Measurements from ENCODE around the gene SIGLEC1.

The SIGLEC1 gene

GRCh38 chr20:3727401-3728021 is 15.1 kb upstream of the SIGLEC1 start:
- DNase-seq: no peak

GRCh38 chr20:3724356-3724755 is 12.0 kb upstream of the SIGLEC1 start:
- no peak for DNase-seq

- no peak for DNase-seq
Measured at GRCh38 chr20:3723284-3723683, 10.9 kb upstream of the SIGLEC1 start.

GRCh38 chr20:3721912-3722311 is 9.5 kb upstream of the SIGLEC1 start:
- no peak for DNase-seq

- DNase-seq: no peak
Measured at GRCh38 chr20:3720626-3721025, 8.2 kb upstream of the SIGLEC1 start.

- no peak for DNase-seq
Measured at GRCh38 chr20:3720068-3720467, 7.7 kb upstream of the SIGLEC1 start.

- no peak for DNase-seq
Measured at GRCh38 chr20:3719046-3719445, 6.6 kb upstream of the SIGLEC1 start.

GRCh38 chr20:3716195-3716834 is 3.9 kb upstream of the SIGLEC1 start:
- no peak for DNase-seq

GRCh38 chr20:3714092-3714491 is 1.7 kb upstream of the SIGLEC1 start:
- DNase-seq: no peak

GRCh38 chr20:3711484-3711941 is 887 bp downstream of the SIGLEC1 start:
- no peak for DNase-seq

GRCh38 chr20:3710703-3711483 is 1.5 kb downstream of the SIGLEC1 start:
- peak; percentile 82 for DNase-seq

- DNase-seq: no peak
Measured at GRCh38 chr20:3710011-3710466, 2.4 kb downstream of the SIGLEC1 start.

- DNase-seq: no peak
Measured at GRCh38 chr20:3707508-3707899, 4.9 kb downstream of the SIGLEC1 start.

GRCh38 chr20:3706774-3707507 is 5.5 kb downstream of the SIGLEC1 start:
- DNase-seq: no peak

GRCh38 chr20:3705970-3706739 is 6.2 kb downstream of the SIGLEC1 start:
- no peak for DNase-seq

GRCh38 chr20:3705491-3705969 is 6.9 kb downstream of the SIGLEC1 start:
- DNase-seq: no peak

GRCh38 chr20:3704087-3704486 is 8.3 kb downstream of the SIGLEC1 start:
- DNase-seq: no peak

- DNase-seq: no peak
Measured at GRCh38 chr20:3702611-3703391, 9.6 kb downstream of the SIGLEC1 start.

- no peak for DNase-seq
Measured at GRCh38 chr20:3701061-3701998, 11.1 kb downstream of the SIGLEC1 start.

GRCh38 chr20:3699037-3699436 is 13.4 kb downstream of the SIGLEC1 start:
- no peak for DNase-seq

Measured in T-helper 9 cell (primary cell).